GM12892 (cell line): ENCODE results near the gene CHCHD10.
A peak's percentile ranks its signal among the peaks of the same experiment; 100 is the strongest.

ENCODE experiments used
- DNase-seq: peaks from one replicate; pipeline ENCODE4 v3.0.0; 2011; ENCODE audit not compliant: insufficient read length
- FAIRE-seq: peaks from 2 replicates; lab custom pipeline; 2011; peaks lifted over from hg19 to GRCh38; lab: Jason Lieb, UNC
- POLR2A ChIP-seq: IDR thresholded peaks from 2 replicates; pipeline ENCODE4 v1.6.1; 2011; ENCODE audit warnings: low read depth, low read length, control low read depth
- POLR2AphosphoS5 ChIP-seq: IDR thresholded peaks from 2 replicates; pipeline ENCODE4 v1.6.1; 2011; ENCODE audit warnings: low read depth, low read length, control low read depth
- TAF1 ChIP-seq: IDR thresholded peaks from 2 replicates; pipeline ENCODE4 v1.6.1; 2011; ENCODE audit warnings: low read depth, mild to moderate bottlenecking, control low read depth, low read length, borderline replicate concordance

The CHCHD10 gene

GRCh38 chr22:23763954-23764353 lies 3.8 kb downstream of the CHCHD10 start:
- peak; percentile 44 for FAIRE-seq
- no peak for DNase-seq
- TF ChIP-seq TAF1: no peak
- TF ChIP-seq POLR2A: no peak; the same call in 1 of the 2 replicates
- TF ChIP-seq POLR2AphosphoS5: no peak

- no peak for DNase-seq
- FAIRE-seq: peak; percentile 60
- no peak for TF ChIP-seq TAF1
- no peak; the same call in 1 of the 2 replicates for TF ChIP-seq POLR2A
- TF ChIP-seq POLR2AphosphoS5: no peak; the same call in 1 of the 2 replicates
These were observed 4.2 kb downstream of the CHCHD10 start for GRCh38 chr22:23763579-23763945.

GRCh38 chr22:23762842-23763578 lies 4.8 kb downstream of the CHCHD10 start, which contains the start of gene C22orf15:
C22orf15 (plus strand) TSS chr22:23762990; CDS start chr22:23763307, 317 bp downstream.
- peak; percentile 5 for FAIRE-seq
- TF ChIP-seq TAF1: no peak
- peak; percentile 25; the same call in 1 of the 2 replicates for TF ChIP-seq POLR2AphosphoS5
- DNase-seq: no peak

GRCh38 chr22:23760056-23760455 lies 7.7 kb downstream of the CHCHD10 start:
- FAIRE-seq: no peak
- TF ChIP-seq POLR2A (no peak), TAF1 (no peak), POLR2AphosphoS5 (no peak)
- DNase-seq: no peak

GRCh38 chr22:23759566-23759965 lies 8.2 kb downstream of the CHCHD10 start:
- FAIRE-seq (no peak), DNase-seq (no peak)
- TF ChIP-seq POLR2A (no peak), TAF1 (no peak), POLR2AphosphoS5 (no peak)

GRCh38 chr22:23756891-23757290 lies 10.9 kb downstream of the CHCHD10 start:
- no peak for FAIRE-seq
- DNase-seq: no peak

GRCh38 chr22:23755711-23756110 lies 12.1 kb downstream of the CHCHD10 start:
- no peak for TF ChIP-seq TAF1
- TF ChIP-seq POLR2A: no peak
- FAIRE-seq (no peak), DNase-seq (no peak)

More at GRCh38 chr22:23756891-23757290, 10.9 kb downstream of the CHCHD10 start:
- TF ChIP-seq POLR2AphosphoS5 (no peak), TAF1 (no peak), POLR2A (no peak)

- no peak for TF ChIP-seq POLR2AphosphoS5
- FAIRE-seq (no peak), DNase-seq (no peak)
These were observed 12.7 kb downstream of the CHCHD10 start for GRCh38 chr22:23754980-23755636.

- no peak for DNase-seq
- no peak for TF ChIP-seq POLR2A
- no peak for TF ChIP-seq TAF1
- TF ChIP-seq POLR2AphosphoS5: no peak
- peak; percentile 64 for FAIRE-seq
These were observed 13.4 kb downstream of the CHCHD10 start, which contains the start of gene VPREB3 for GRCh38 chr22:23754220-23754919. VPREB3 (minus strand) TSS chr22:23754425; CDS start chr22:23754363, 62 bp downstream.

GRCh38 chr22:23753385-23753784 lies 14.4 kb downstream of the CHCHD10 start:
- peak; percentile 84 for FAIRE-seq
- no peak for TF ChIP-seq TAF1
- no peak for TF ChIP-seq POLR2A
- TF ChIP-seq POLR2AphosphoS5: no peak
- no peak for DNase-seq

- DNase-seq (no peak), FAIRE-seq (no peak)
- TF ChIP-seq POLR2A (no peak), TAF1 (no peak), POLR2AphosphoS5 (no peak)
These were observed 15.0 kb downstream of the CHCHD10 start for GRCh38 chr22:23752750-23753149.

- FAIRE-seq: peak; percentile 95
- TF ChIP-seq POLR2AphosphoS5 (no peak), TAF1 (no peak), POLR2A (no peak)
- peak; percentile 54 for DNase-seq
These were observed 15.6 kb downstream of the CHCHD10 start for GRCh38 chr22:23752090-23752691.
